ENCODE results near the gene TGFBRAP1.

DNA sequence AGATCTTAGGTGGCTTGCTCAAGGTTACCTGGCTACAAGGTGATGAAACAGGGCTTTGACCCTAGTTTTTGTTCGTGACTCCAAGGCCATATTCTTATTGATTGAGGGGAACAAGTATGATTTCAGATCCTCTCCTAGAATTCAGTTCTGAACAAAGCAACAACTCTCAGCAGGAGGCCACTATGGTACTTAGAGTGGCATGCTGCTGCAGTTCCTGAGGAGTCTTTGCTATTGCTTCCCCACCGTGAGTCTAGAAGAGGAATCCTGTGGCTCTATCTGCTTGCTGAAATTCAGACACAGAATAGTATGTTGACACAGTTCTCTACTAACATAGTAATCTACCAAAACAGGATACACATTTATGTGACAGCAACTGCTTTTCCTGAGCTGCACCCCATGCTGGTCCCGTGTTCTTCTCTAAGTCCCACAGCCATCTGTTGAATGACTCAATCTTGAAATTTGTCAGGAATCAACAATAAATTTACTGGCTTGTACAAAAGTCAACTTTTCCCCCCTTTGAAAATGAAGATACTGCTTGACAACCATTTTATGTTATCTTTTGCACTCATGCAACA, 4.1 kb downstream of the TGFBRAP1 start:
- TF ChIP-seq CTCF (conservative IDR thresholded peaks at IDR 0.05; ENCODE audit: low read depth, low read length) (no peak), EZH2 (IDR thresholded peaks at IDR 0.05; ENCODE audit: borderline replicate concordance, low read depth, low read length, poor library complexity, severe bottlenecking) (no peak)
